ENCODE data around the gene OPCML.

The OPCML gene

DNA sequence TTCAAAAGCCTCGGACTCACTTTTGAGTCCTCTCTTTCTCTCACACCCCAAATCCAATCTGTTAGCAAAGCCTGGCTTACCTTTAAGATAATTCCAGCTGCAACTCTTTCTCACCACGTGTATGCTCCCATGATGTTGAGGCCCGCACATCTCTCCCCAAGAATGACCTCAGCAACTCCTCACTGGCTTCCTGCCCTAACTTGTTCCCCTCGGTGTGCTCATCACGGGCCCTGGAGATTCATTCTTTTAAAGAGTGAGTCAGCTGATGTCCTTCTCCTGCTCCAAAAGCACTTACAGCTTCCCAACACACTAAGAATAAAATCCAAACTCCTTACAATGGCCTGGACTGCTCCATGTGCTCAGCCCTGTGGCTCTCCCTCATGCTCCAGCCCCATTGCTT is 1041.3 kb downstream of the OPCML start:
- intact Hi-C loops (cut with micrococcal nuclease), result no loop called here

DNA sequence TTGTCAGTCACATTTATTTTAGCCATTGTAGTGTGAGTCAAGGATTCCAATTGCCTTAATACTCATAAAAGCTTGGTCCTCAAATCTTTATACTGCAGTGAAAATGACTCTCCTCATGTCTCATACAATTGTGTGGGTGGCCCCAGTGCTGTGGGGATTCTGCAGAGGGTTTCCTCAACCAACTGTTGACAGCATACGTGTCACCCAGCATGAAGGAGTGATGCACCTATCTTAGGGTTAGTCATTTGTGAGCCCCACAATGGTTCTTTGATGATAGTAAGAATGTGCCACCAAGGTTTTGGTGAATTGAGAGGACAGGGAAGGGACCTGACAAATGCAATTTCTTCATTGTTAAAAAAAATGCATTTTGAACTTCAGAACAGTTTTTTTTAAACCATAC is 1046.2 kb downstream of the OPCML start:
- intact Hi-C loops (cut with micrococcal nuclease), result no loop called here
- Mint-ChIP-seq H3K9me3 (peaks cover 34% of the 10 kb centered on the region), H3K4me1 (ENCODE audit: low read depth) (no peaks in the 10 kb centered on the region), H3K4me3 (no peak overlapping the region), H3K27ac (no peak overlapping the region), H3K36me3 (ENCODE audit: low read depth) (no peaks in the 10 kb centered on the region), H3K27me3 (no peaks in the 10 kb centered on the region)

More for the DNA sequence above, 1041.3 kb downstream of the OPCML start:
- no peaks in the 10 kb centered on the region for H3K36me3 Mint-ChIP-seq (ENCODE audit: low read depth)
- no peak overlapping the region for H3K4me3 Mint-ChIP-seq
- no peak overlapping the region for H3K27ac Mint-ChIP-seq
- peaks cover 52% of the 10 kb centered on the region for H3K9me3 Mint-ChIP-seq
- no peaks in the 10 kb centered on the region for H3K27me3 Mint-ChIP-seq
- no peaks in the 10 kb centered on the region for H3K4me1 Mint-ChIP-seq (ENCODE audit: low read depth)

DNA sequence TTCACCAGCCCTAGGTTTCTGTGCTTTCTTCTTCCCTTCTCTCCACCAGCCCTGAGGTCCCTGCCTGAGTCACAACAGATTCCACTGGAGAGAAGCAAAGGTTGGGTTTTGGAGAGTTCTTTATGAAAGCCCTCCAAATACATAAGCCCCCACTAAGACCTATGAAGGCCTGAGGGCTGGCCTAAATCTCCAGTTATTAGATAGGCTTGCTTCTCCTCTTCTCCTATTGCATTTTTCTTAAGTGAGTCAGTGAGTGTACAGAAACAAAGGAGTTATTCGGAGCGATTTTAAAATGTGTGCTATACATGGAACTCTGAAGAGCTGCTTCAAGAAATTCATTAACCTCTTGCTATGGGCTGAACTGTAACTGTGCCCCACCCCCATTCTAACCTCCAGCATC is 1057.3 kb downstream of the OPCML start:
- Mint-ChIP-seq H3K4me3 (no peak overlapping the region), H3K36me3 (ENCODE audit: low read depth) (no peaks in the 10 kb centered on the region), H3K9me3 (peaks cover 16% of the 10 kb centered on the region), H3K27ac (no peak overlapping the region), H3K27me3 (no peaks in the 10 kb centered on the region), H3K4me1 (ENCODE audit: low read depth) (no peaks in the 10 kb centered on the region)
- intact Hi-C loops (cut with micrococcal nuclease), result no loop called here

DNA sequence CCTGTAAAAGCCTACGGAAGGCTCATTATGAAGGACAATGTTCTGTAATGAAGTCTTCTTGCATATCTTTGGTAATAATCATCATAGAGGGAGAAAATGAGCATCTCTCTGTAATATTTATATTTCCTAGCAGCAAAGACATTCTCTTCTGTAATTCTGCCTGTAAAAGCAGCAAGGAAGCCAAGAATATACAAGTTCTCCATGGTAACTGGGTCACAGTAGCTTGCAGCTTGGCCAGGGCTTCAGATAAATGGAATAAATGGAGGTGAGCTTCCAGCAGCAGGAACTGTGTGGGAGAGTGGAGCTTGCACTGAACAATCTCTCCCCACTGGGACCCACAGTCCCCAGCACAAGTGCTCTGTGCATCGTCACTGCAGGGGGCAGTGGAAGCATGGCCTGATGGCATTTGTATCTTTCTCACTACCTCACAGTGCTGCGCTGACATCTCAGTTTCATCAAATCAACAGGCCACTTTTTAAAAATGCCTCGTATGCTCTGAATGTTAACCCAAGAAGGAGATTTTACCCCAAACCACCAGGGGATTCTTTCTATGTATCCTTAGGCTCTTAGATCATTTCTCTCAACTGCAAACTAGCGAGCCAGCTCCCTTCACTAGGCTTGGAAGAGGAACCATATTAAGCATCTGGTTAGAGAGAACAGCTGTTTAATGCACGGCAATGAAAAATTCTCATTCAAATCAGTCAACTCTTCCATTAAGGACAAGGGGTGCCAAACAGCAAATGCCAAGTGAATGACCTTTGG is 1059.7 kb downstream of the OPCML start:
- Mint-ChIP-seq H3K27ac (no peak overlapping the region), H3K9me3 (peaks cover 7% of the 10 kb centered on the region), H3K4me1 (ENCODE audit: low read depth) (no peaks in the 10 kb centered on the region), H3K36me3 (ENCODE audit: low read depth) (no peaks in the 10 kb centered on the region), H3K27me3 (no peaks in the 10 kb centered on the region), H3K4me3 (no peak overlapping the region)
- intact Hi-C loops (cut with micrococcal nuclease), result no loop called here

DNA sequence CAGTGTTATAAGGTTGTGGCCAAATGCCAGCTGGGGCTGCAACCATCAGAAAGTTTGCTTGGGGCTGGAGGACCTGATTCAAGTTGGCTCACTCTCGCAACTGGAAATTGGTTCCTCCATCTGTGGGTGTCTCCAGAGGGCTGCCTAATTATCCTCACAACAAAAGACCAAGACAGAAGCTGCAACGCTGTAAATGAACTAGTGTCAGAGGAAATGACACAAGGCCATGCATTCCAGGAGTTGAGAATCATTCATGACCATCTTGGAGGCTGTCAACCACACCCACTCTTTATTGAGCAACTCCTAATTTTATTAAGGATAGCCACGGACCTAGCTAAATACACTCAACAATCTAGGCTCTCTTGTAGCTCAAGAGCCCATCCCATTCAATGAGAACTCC is 1060.8 kb downstream of the OPCML start:
- Mint-ChIP-seq H3K27ac (no peak overlapping the region), H3K4me1 (ENCODE audit: low read depth) (no peaks in the 10 kb centered on the region), H3K9me3 (no peaks in the 10 kb centered on the region), H3K27me3 (no peaks in the 10 kb centered on the region), H3K36me3 (ENCODE audit: low read depth) (no peaks in the 10 kb centered on the region), H3K4me3 (no peak overlapping the region)
- intact Hi-C loops (cut with micrococcal nuclease), result no loop called here

DNA sequence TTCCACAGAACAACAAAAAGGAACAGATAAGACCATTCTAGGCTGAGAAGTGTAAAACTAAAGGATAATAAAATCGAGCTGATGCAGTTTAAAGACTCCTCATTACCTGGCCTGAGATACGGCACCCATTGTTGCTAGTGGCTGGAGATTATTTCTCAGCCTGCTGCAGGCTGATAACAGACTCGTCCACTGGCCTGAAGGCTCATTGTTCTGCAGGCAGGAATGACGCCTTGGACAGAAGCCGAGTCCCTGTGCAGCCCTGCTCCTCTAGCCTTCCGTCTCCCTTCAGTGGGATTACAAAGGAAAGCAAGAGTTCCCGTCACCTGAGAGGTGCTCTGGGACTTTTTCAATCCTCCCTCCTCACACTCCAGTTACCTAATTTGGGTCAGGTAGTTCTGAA is 1065.3 kb downstream of the OPCML start:
- intact Hi-C loops (cut with micrococcal nuclease), result no loop called here
- H3K27me3 Mint-ChIP-seq, result no peaks in the 10 kb centered on the region
- H3K36me3 Mint-ChIP-seq (ENCODE audit: low read depth), result no peaks in the 10 kb centered on the region
- no peak overlapping the region for H3K4me3 Mint-ChIP-seq
- H3K4me1 Mint-ChIP-seq (ENCODE audit: low read depth), result no peaks in the 10 kb centered on the region
- peaks cover under 1% of the 10 kb centered on the region for H3K9me3 Mint-ChIP-seq
- no peak overlapping the region for H3K27ac Mint-ChIP-seq

DNA sequence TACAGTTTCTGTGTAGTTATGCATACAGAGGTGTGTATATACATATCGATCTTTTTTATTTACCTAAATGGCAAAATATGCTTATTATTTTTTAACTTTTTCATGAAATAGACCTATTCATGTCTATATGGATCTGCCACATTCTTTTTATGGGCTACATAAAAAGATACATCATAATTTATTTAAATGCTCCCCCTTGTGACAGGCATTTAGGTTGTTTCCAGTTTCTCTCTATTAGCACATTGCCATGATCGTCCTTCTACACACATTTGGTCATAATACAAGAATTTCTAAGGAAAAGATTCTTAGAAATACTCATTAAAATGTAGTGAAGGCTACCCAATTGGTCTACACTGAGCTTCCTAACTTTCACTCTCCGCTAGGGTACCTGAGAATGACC is 1067.4 kb downstream of the OPCML start:
- no peaks in the 10 kb centered on the region for H3K27me3 Mint-ChIP-seq
- no peaks in the 10 kb centered on the region for H3K4me1 Mint-ChIP-seq (ENCODE audit: low read depth)
- H3K4me3 Mint-ChIP-seq, result no peak overlapping the region
- intact Hi-C loops (cut with micrococcal nuclease), result no loop called here
- H3K9me3 Mint-ChIP-seq, result peaks cover 13% of the 10 kb centered on the region
- H3K27ac Mint-ChIP-seq, result no peak overlapping the region
- no peaks in the 10 kb centered on the region for H3K36me3 Mint-ChIP-seq (ENCODE audit: low read depth)

DNA sequence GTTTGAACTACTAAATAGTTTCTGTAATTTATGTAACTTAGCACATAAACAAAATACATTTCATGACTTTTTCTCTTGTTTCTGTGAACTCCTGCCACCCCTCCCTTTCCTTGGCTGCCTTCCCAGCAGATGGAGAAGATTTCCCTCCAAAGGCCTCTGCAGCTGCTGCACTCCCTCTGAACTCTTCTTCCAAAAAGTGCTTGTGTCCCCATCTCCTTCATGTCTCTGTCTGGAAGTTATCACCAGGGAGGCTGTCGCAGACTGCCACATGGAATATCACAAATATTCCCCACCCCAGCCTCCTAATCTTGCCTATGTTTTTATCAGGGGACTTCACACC is 1068.3 kb downstream of the OPCML start:
- Mint-ChIP-seq H3K27ac (no peak overlapping the region), H3K9me3 (peaks cover 13% of the 10 kb centered on the region), H3K36me3 (ENCODE audit: low read depth) (no peaks in the 10 kb centered on the region), H3K4me1 (ENCODE audit: low read depth) (no peaks in the 10 kb centered on the region), H3K27me3 (no peaks in the 10 kb centered on the region), H3K4me3 (no peak overlapping the region)
- intact Hi-C loops (cut with micrococcal nuclease), result no loop called here

DNA sequence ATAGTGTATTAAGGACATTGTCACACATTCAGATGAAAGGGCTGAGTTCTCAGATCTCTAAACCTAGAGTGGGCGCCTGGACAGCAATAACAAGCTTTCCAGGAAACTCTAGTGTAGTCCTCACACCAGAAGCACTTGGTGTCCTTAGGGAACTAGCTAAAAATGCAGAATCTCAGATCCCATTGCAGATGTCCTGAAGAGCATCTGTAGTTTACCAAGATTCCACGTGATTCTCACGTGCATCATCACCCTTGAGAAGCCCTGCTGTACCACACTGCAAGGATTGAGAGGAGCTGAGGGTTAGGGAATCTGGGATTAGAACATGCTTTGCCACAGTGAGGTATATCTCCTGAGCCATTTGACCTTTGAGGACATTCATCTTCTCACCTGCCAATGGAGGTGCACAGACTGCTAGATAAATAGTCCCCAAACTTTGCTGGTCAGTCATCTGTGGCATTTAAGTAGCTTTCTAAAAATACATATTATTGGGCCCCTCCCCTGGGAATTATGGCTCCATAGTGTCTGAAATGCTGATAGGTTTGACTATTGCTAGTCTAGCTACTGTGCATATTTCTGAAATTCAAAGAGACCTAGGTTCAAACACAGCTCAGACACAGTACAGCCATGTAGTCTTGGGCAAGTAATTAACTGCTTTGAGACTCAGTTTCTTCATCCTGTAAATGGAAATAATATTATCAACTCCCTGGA is 1068.9 kb downstream of the OPCML start:
- Mint-ChIP-seq H3K27me3 (no peaks in the 10 kb centered on the region), H3K4me3 (no peak overlapping the region), H3K36me3 (ENCODE audit: low read depth) (no peaks in the 10 kb centered on the region), H3K27ac (no peak overlapping the region), H3K4me1 (ENCODE audit: low read depth) (no peaks in the 10 kb centered on the region), H3K9me3 (peaks cover 13% of the 10 kb centered on the region)
- intact Hi-C loops (cut with micrococcal nuclease), result no loop called here

DNA sequence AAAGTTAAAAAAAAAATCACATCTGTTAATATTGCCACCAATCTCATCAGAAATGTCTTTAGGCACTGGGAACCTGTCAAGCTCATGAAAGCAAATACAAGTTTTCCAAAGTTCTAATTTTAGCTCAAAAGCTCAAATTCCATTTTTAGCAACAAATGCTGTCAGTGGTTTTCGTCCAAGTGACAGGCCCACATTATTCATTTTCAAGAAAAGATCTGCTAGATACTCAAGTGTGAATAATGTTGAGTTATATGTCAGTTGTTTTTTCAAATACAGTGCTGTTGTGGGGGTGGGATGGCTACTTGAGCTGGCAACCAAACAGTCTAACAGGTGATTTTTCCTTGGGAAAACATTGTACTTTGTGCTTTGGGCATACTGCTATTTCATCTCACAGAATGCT is 1072.6 kb downstream of the OPCML start:
- Mint-ChIP-seq H3K27ac (no peak overlapping the region), H3K4me1 (ENCODE audit: low read depth) (no peaks in the 10 kb centered on the region), H3K36me3 (ENCODE audit: low read depth) (no peaks in the 10 kb centered on the region), H3K4me3 (no peak overlapping the region), H3K9me3 (peaks cover 13% of the 10 kb centered on the region), H3K27me3 (no peaks in the 10 kb centered on the region)
- intact Hi-C loops (cut with micrococcal nuclease), result no loop called here

DNA sequence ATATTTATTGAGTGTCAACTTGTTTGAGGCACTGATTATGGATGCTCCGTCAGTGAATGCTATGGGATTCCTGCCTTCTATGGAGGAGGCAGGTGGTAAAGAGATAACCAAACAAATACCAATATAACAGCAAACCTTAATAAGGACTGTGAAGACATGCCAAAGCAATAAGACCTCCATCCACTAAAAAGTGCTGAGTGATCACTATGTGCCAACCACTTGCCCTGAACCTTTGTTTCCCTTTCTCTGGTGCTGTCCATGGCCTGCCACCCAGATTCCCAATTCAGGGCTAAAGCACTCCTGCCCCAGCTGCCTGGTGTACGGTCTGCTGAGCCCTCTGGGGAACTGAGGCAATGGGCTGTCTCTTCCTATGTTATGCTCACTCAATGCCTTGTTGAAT is 1074.9 kb downstream of the OPCML start:
- Mint-ChIP-seq H3K4me1 (ENCODE audit: low read depth) (no peaks in the 10 kb centered on the region), H3K9me3 (peaks cover 25% of the 10 kb centered on the region), H3K27me3 (no peaks in the 10 kb centered on the region), H3K27ac (no peak overlapping the region), H3K4me3 (no peak overlapping the region), H3K36me3 (ENCODE audit: low read depth) (no peaks in the 10 kb centered on the region)
- intact Hi-C loops (cut with micrococcal nuclease), result no loop called here

DNA sequence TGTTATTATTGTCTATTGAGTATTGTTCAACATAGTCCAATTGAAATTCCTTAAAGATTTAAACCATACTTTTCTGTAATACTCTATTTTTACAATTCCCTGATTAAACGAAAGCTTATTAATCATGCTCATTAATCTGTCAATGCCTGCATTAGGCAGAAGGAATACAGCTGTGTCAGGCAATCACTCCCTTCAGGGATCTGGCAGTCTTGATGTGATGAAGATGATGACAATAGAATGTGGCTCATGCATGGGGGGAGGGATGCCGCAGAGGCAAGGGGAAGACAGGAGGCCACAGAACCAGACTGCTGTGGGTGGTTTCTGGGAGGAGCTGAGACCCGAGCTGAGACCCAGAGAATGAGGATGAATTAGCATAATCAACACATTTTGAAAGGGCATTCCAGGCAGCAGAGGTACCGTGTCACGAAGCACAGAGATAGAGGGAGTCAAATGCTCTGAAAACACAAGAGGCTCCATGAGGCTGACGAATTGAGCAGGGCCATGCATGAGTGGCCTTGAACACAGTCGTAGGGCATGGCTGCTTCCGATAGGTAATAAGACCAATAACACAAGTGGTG is 1075.5 kb downstream of the OPCML start:
- no peaks in the 10 kb centered on the region for H3K27me3 Mint-ChIP-seq
- intact Hi-C loops (cut with micrococcal nuclease), result no loop called here
- no peaks in the 10 kb centered on the region for H3K4me1 Mint-ChIP-seq (ENCODE audit: low read depth)

DNA sequence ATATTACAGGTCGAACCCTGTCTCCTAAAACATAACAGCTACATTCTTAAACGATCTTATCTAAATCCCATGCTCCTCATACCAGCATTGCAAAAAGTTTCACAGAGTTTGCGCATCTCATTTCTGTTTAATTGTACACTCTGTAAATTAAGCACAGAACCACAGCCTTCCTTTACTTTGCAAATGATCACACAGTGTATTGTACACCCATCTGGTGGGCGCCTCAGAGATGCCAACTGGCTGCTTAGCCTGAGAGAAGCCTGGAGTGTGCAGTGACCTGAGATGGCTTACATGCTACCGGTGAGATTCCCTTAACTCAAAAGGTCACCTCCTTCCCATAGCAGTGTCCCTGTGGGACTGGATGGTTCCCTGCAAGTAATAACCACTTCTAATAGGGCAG is 1077.3 kb downstream of the OPCML start:
- intact Hi-C loops (cut with micrococcal nuclease), result no loop called here
- Mint-ChIP-seq H3K4me3 (no peak overlapping the region), H3K27me3 (no peaks in the 10 kb centered on the region), H3K36me3 (ENCODE audit: low read depth) (no peaks in the 10 kb centered on the region), H3K27ac (no peak overlapping the region), H3K4me1 (ENCODE audit: low read depth) (no peaks in the 10 kb centered on the region), H3K9me3 (peaks cover 21% of the 10 kb centered on the region)

More for the DNA sequence above, 1075.5 kb downstream of the OPCML start:
- H3K9me3 Mint-ChIP-seq, result peaks cover 27% of the 10 kb centered on the region
- no peak overlapping the region for H3K27ac Mint-ChIP-seq
- no peak overlapping the region for H3K4me3 Mint-ChIP-seq
- no peaks in the 10 kb centered on the region for H3K36me3 Mint-ChIP-seq (ENCODE audit: low read depth)

DNA sequence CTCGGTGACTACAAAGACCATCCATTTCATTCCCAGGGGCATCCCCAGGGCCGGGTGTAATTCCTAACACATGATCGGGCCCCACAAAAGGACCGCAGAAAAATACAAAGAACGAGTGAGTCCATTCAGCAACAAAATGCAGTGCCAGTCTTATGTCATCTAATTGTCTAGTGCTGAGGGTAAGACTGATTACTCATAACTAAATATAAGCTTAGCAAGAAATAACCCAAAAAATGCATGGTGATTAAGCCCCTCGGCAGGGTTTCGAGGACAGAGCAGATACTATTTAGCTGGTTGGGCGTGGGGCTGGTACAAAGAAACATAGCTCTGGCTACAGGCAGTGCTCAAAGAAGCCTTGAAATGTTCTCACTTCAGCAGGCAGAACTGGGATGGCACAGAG is 1078.9 kb downstream of the OPCML start:
- Mint-ChIP-seq H3K27me3 (no peaks in the 10 kb centered on the region), H3K36me3 (ENCODE audit: low read depth) (no peaks in the 10 kb centered on the region), H3K4me1 (ENCODE audit: low read depth) (no peaks in the 10 kb centered on the region), H3K9me3 (peaks cover 29% of the 10 kb centered on the region), H3K4me3 (no peak overlapping the region), H3K27ac (no peak overlapping the region)
- intact Hi-C loops (cut with micrococcal nuclease), result no loop called here

Measured in dendritic cell treated with granulocyte-macrophage colony-stimulating factor and Interleukin-4, amounts not matched to agents 40 ng/mL and 50 ng/mL, for 4 days (primary cell).